ENCODE data around the gene ZNF407. TPM values are rescaled to one million over a fixed set of nuclear protein-coding genes. Genes with fewer than 3 reads are reported as not detected.
A peak's percentile ranks its signal among the peaks of the same experiment; 100 is the strongest.

ZNF407 gene
- polyA plus RNA-seq, 1 experiment, result 5.8 TPM

DNA sequence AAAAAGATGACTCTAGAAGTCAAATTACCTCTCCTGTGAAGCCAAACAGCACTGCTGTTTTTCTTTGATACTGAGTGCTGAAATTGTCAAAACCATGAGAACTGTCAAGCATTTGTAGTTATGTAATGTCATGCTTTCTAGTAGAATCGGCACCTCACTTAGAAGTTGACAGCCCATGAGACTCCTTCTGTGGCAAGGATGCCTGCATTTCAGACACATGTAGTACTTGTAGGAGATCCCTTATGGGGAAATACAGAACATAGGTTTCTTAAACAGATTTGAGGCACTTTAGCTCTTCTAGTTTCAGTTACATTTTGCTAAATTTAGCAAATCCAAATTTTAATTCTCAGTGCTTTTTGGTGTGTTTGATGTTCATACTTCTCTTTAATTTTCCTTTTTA is 15.7 kb downstream of the ZNF407 start:
- ChIA-PET CTCF (interaction anchor here (1.8 kb wide), 1 partner anchor 10 kb away, joined by 5 read pairs; no protein-coding TSS in a partner anchor), POLR2A (no interaction called here)
- Histone ChIP-seq H3K4me3 (ENCODE audit: low read depth, low read length) (no peak overlapping the region), H3K27ac (ENCODE audit: low read depth, low read length) (no peak overlapping the region), H3K9me3 (ENCODE audit: control insufficient read depth, insufficient read depth, low read length) (peaks cover 3% of the 10 kb centered on the region; the same call in 1 of the 2 replicates), H3K27me3 (ENCODE audit: control insufficient read depth, insufficient read depth, low read length) (no peaks in the 10 kb centered on the region)
- no peak for TF ChIP-seq CTCF (IDR thresholded peaks at IDR 0.05; ENCODE audit: low read depth, low read length)
- no peak for DNase-seq (ENCODE audit: low read depth, low spot score)

DNA sequence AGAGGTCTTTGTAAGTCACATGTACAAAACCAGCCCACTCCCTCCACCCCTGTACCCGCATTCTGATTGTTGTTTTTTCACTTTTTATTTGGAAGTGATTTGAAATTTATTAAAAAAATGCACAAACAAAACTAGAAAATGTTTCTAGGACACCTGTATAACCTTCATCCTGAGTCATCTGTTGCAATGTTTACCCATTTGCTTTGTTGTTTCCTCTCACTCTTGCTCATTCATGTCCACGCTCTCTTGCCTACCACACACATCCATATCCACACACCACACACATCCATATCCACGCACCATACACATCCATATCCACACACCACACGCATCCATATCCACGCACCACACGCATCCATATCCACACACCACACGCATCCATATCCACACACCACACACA is 18.8 kb downstream of the ZNF407 start:
- H3K9me3 ChIP-seq (ENCODE audit: control insufficient read depth, insufficient read depth, low read length), result peaks cover 3% of the 10 kb centered on the region; the same call in 1 of the 2 replicates

DNA sequence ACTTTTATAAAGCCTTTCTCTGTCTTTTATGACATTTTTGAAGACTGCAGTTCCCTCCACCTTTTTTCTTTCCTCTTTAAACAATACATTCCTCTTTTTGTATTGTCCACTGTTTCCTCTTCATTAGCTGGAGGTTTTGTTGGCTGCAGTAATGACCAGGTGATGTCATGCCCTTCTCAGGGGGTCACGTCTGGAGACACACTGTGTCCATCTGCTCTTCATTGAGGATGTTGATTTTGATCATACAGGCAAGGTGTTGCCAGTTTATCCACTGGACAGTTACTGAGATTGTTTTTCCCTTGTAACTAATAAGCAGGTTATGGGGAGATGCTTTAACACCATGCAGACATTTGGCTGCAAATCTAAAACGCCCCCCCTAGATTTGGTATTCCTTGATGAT is 19.8 kb downstream of the ZNF407 start:
- Histone ChIP-seq H3K27ac (ENCODE audit: low read depth, low read length) (no peak overlapping the region), H3K27me3 (ENCODE audit: control insufficient read depth, insufficient read depth, low read length) (no peaks in the 10 kb centered on the region), H3K4me3 (ENCODE audit: low read depth, low read length) (no peak overlapping the region), H3K9me3 (ENCODE audit: control insufficient read depth, insufficient read depth, low read length) (peaks cover 3% of the 10 kb centered on the region; the same call in 1 of the 2 replicates)
- DNase-seq (ENCODE audit: low read depth, low spot score), result no peak
- ChIA-PET CTCF (no interaction called here), POLR2A (no interaction called here)
- TF ChIP-seq CTCF (IDR thresholded peaks at IDR 0.05; ENCODE audit: low read depth, low read length), result no peak

More for the DNA sequence above, 18.8 kb downstream of the ZNF407 start:
- ChIA-PET POLR2A (no interaction called here), CTCF (no interaction called here)
- no peak for DNase-seq (ENCODE audit: low read depth, low spot score)
- H3K4me3 ChIP-seq (ENCODE audit: low read depth, low read length), result no peak overlapping the region
- no peaks in the 10 kb centered on the region for H3K27me3 ChIP-seq (ENCODE audit: control insufficient read depth, insufficient read depth, low read length)
- H3K27ac ChIP-seq (ENCODE audit: low read depth, low read length), result no peak overlapping the region
- TF ChIP-seq CTCF (IDR thresholded peaks at IDR 0.05; ENCODE audit: low read depth, low read length), result no peak

GRCh38 chr18:74622072-74622471 is 24.4 kb downstream of the ZNF407 start:
- H3K27ac ChIP-seq (ENCODE audit: low read depth, low read length), result no peak overlapping the region
- ChIA-PET POLR2A (no interaction called here), CTCF (no interaction called here)
- no peak overlapping the region for H3K4me3 ChIP-seq (ENCODE audit: low read depth, low read length)
- TF ChIP-seq CTCF (IDR thresholded peaks at IDR 0.05; ENCODE audit: low read depth, low read length), result no peak
- no peaks in the 10 kb centered on the region for H3K27me3 ChIP-seq (ENCODE audit: control insufficient read depth, insufficient read depth, low read length)
- DNase-seq (ENCODE audit: low read depth, low spot score), result no peak
- no peaks in the 10 kb centered on the region for H3K9me3 ChIP-seq (ENCODE audit: control insufficient read depth, insufficient read depth, low read length)

DNA sequence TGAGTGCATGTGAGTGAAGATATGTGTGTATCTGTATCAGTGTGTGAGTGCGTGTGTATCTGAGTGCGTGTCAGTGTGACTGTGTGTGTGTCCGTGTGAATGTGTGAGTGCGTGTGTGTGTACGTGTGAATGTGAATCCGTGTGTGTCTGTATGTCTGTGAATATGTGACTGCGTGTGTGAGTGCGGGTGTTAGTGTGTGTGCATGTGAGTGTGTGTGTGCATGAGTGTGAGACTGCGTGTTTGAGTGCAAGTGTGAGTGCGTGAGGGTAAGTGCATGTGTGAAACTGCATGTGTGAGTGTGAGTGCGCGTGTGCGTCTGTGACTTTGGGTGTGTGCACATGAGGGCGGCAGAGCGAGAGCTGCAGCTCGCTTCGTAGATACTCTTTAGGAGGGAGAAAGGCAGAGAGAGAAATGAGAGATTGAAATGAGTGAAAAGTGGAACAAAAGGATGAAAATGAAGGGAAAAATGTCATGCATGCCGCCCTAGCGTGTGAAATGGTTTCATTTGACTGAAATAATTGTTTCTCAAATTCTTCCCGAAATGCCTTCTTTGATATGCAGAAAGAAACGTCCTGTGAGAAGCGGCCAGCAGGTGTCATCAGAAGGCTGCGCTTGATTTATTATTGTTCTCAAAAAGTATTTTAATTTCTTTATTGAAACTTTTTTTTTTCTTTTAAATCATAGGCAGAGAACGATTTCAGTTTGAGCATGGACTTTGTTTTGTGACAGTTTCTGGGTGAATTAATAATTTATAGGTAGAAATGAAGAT is 25.6 kb downstream of the ZNF407 start:
- POLR2A ChIA-PET, result no interaction called here
- peak; percentile 48 for TF ChIP-seq CTCF (IDR thresholded peaks at IDR 0.05; ENCODE audit: low read depth, low read length)
- Histone ChIP-seq H3K27me3 (ENCODE audit: control insufficient read depth, insufficient read depth, low read length) (no peaks in the 10 kb centered on the region), H3K27ac (ENCODE audit: low read depth, low read length) (no peak overlapping the region), H3K9me3 (ENCODE audit: control insufficient read depth, insufficient read depth, low read length) (no peaks in the 10 kb centered on the region), H3K4me3 (ENCODE audit: low read depth, low read length) (no peak overlapping the region)
- CTCF ChIA-PET, result interaction anchor here (0.7 to 1.1 kb wide), 4 partner anchors 8 to 1922 kb away, joined by 3 read pairs; no protein-coding TSS in a partner anchor
- no peak for DNase-seq (ENCODE audit: low read depth, low spot score)
